ENCODE measurements around the gene KCNJ10.
"Not testable (repeated sequence)": the region's sequence is repeated elsewhere in the genome, so short reads cannot be mapped to it uniquely, and the experiment has no call there.

The KCNJ10 gene

GRCh38 chr1:160061369-160062229, 8.4 kb downstream of the KCNJ10 start:
- DNase-seq (ENCODE audit: low read depth): no peak

GRCh38 chr1:160058087-160058486, 11.9 kb downstream of the KCNJ10 start:
- no peak for DNase-seq (ENCODE audit: low read depth)

- no peak for DNase-seq (ENCODE audit: low read depth)
Measured at GRCh38 chr1:160056648-160057169, 13.3 kb downstream of the KCNJ10 start.

- DNase-seq (ENCODE audit: low read depth): no peak
Measured at GRCh38 chr1:160053548-160054365, 16.2 kb downstream of the KCNJ10 start.

GRCh38 chr1:160052936-160053335, 17.0 kb downstream of the KCNJ10 start:
- no peak for DNase-seq (ENCODE audit: low read depth)

GRCh38 chr1:160050619-160051018, 19.3 kb downstream of the KCNJ10 start:
- no peak for DNase-seq (ENCODE audit: low read depth)

GRCh38 chr1:160050182-160050581, 19.8 kb downstream of the KCNJ10 start:
- not testable (repeated sequence) for DNase-seq (ENCODE audit: low read depth)

GRCh38 chr1:160049101-160049500, 20.9 kb downstream of the KCNJ10 start:
- no peak for DNase-seq (ENCODE audit: low read depth)

GRCh38 chr1:160048335-160048734, 21.6 kb downstream of the KCNJ10 start:
- no peak for DNase-seq (ENCODE audit: low read depth)

GRCh38 chr1:160047111-160047991, 22.6 kb downstream of the KCNJ10 start:
- no peak for DNase-seq (ENCODE audit: low read depth)

GRCh38 chr1:160046494-160047110, 23.4 kb downstream of the KCNJ10 start:
- no peak for DNase-seq (ENCODE audit: low read depth)

- no peak for DNase-seq (ENCODE audit: low read depth)
Measured at GRCh38 chr1:160045653-160046052, 24.3 kb downstream of the KCNJ10 start.

GRCh38 chr1:160043543-160043942, 26.4 kb downstream of the KCNJ10 start:
- DNase-seq (ENCODE audit: low read depth): no peak

- DNase-seq (ENCODE audit: low read depth): no peak
Measured at GRCh38 chr1:160040476-160040875, 29.5 kb downstream of the KCNJ10 start.

GRCh38 chr1:160032165-160032820, 37.7 kb downstream of the KCNJ10 start:
- DNase-seq (ENCODE audit: low read depth): no peak

- peak; percentile 65 for DNase-seq (ENCODE audit: low read depth)
Measured at GRCh38 chr1:160031365-160032164, 38.4 kb downstream of the KCNJ10 start, which contains the start of gene PIGM. Gene PIGM, minus strand, starts transcription at chr1:160031990. Its CDS starts 251 bp downstream, at chr1:160031739.

- DNase-seq (ENCODE audit: low read depth): no peak
Measured at GRCh38 chr1:160030657-160031364, 39.1 kb downstream of the KCNJ10 start.

- no peak for DNase-seq (ENCODE audit: low read depth)
Measured at GRCh38 chr1:160028426-160028825, 41.5 kb downstream of the KCNJ10 start.

- no peak for DNase-seq (ENCODE audit: low read depth)
Measured at GRCh38 chr1:160025314-160025713, 44.6 kb downstream of the KCNJ10 start.
